Pancreas (tissue), 10 donors: Measurements from ENCODE around the gene ARHGEF1. TPM values are rescaled to one million over a fixed set of nuclear protein-coding genes. Genes with fewer than 3 reads are reported as not detected.

Experiments
- ATAC-seq, 4 donors: fragments of 200-7000 bp; cut with Tn5 transposase; one replicate each; pipeline versions ENCODE4 v1.8.0 to v1.9.1; 2020; ENCODE audit warnings: mild to moderate bottlenecking in 4 of 4, moderate library complexity in 4 of 4
- DNase-seq, 6 donors: peaks; one replicate each; pipeline ENCODE4 v3.0.0-alpha.2; 2020
- FAIRE-seq: peaks from 2 replicates; lab custom pipeline; 2012; peaks lifted over from hg19 to GRCh38; lab: Jason Lieb, UNC
- H3K27ac ChIP-seq, 4 donors: fragments of 200-600 bp; sonication (generic); 1 replicate in 3 of 4; 2 replicates in 1 of 4; pipeline versions ENCODE4 v1.5.0 to v1.8.0; 2020
- H3K27me3 ChIP-seq, 4 donors: fragments of 200-600 bp; one replicate each; pipeline ENCODE4 v1.8.0; 2021
- H3K36me3 ChIP-seq, 3 donors: fragments of 200-600 bp; sonication (generic) in 1 of 3; one replicate each; pipeline versions ENCODE4 v1.5.0 to v1.8.0; 2020 to 2021
- H3K4me1 ChIP-seq, 3 donors: fragments of 200-600 bp; one replicate each; pipeline ENCODE4 v1.8.0; 2021
- H3K4me3 ChIP-seq, 4 donors: fragments of 200-600 bp; sonication (generic) in 2 of 4; one replicate each; pipeline versions ENCODE4 v1.5.0 to v1.8.0; 2020 to 2021
- H3K9me3 ChIP-seq, 4 donors: fragments of 200-600 bp; one replicate each; pipeline ENCODE4 v1.8.0; 2021
- WGBS, 2 donors: extraction: QIAGEN DNeasy Blood & Tissue Kit; methylation state at CpG; one replicate each; pipeline ENCODE4 v1.1.7; 2013; 5-methylcytosine and 5-hydroxymethylcytosine counted together
- intact Hi-C, 3 donors: fragments of 100-400 bp; cut with DNase I; formaldehyde crosslinking; loops; one replicate each; pipeline versions ENCODE4 v1.11.1 to v1.14.2; 2022
- polyA plus RNA-seq, 2 donors: library from polyadenylated mRNA; stranded (reverse); fragments of 200-250 nt; gene quantifications; one replicate each; pipeline ENCODE4 v1.2.3, GENCODE V29; 2013
- total RNA-seq, 6 donors: library from RNA; stranded (reverse); fragmentation: NEBNext Ultra II Directional in 4 of 6; extraction: Animal tissue kit (Norgen Biotek cat#: 25700) in 4 of 6; gene quantifications; one replicate each; pipeline versions ENCODE4 v1.2.1 to v1.2.4, GENCODE V29; 2021 to 2023
- TF ChIP-seq, protein P1 (sequence below), 4 donors: fragments of 200-600 bp; sonication (generic) in 3 of 4; IDR thresholded peaks; one replicate each; pipeline versions ENCODE4 v1.5.0 to v1.8.0; 2021; ENCODE audit warnings: antibody characterized with exemption in 4 of 4
- donor health status: healthy with polysubstance abuse.
- donor health status: DM: no; HTN: no; CAD: no; lungs with moderate emphysema.
- donor health status: DM: no; HTN: no; CAD: no.
- donor health status: control.
- donor health status: control.
- donor health status: Bipolar disorder and iron deficiency.
- donor health status: DM: yes; HTN: yes; CAD: no.
- donor health status: DM: no; HTN: no; CAD: no.
- donor health status: DM: no; HTN: no; CAD: no.
- donor health status: DM: yes; HTN: yes; CAD: no.

The ARHGEF1 gene
- total and polyA plus RNA-seq, 8 donors = 26.3 to 179 (median 39.3) TPM

DNA sequence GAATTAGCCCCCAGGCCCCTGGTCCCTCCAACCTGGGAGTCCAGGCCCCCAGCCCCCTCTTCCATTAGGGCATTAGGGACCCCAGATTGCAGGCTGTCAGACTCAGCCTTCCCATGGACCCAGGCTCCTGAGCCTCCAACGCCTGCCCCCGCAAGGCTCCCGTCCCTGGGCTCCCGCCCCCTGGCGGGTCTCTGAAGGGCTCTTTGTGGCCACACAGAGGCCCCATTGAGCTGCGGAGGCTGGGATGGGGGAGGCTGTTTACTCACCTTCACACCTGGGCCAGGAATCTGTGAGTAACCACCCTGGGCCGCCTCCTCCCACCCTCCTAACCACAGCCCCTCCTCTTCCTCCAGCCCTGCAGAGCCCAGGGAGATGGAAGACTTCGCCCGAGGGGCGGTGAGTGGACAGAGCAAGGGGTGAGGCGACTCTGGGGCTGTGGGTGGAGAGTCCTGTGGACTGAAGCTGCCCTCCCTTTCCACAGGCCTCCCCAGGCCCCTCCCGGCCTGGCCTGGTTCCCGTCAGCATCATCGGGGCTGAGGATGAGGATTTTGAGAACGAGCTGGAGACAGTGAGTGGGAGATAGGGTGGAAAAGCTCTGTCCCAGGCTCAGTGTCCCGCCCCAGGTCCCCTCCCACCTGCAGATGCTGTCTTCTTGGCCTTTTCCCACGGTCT lies 4.9 kb downstream of the ARHGEF1 start:
- TF ChIP-seq, protein P1, sequence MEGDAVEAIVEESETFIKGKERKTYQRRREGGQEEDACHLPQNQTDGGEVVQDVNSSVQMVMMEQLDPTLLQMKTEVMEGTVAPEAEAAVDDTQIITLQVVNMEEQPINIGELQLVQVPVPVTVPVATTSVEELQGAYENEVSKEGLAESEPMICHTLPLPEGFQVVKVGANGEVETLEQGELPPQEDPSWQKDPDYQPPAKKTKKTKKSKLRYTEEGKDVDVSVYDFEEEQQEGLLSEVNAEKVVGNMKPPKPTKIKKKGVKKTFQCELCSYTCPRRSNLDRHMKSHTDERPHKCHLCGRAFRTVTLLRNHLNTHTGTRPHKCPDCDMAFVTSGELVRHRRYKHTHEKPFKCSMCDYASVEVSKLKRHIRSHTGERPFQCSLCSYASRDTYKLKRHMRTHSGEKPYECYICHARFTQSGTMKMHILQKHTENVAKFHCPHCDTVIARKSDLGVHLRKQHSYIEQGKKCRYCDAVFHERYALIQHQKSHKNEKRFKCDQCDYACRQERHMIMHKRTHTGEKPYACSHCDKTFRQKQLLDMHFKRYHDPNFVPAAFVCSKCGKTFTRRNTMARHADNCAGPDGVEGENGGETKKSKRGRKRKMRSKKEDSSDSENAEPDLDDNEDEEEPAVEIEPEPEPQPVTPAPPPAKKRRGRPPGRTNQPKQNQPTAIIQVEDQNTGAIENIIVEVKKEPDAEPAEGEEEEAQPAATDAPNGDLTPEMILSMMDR (IDR thresholded peaks at IDR 0.05) = no peak
- ATAC-seq (peak in 3 of 4 donors; percentile 30 to 46 (median 36)), FAIRE-seq (no peak), DNase-seq (peak in 5 of 6 donors; percentile 61 to 69 (median 65))
- Histone ChIP-seq H3K4me1 (peaks cover 10 to 21% (median 13%) of the 10 kb centered on the region in 3 donors), H3K27me3 (no peaks in the 10 kb centered on the region), H3K27ac (peak overlapping the region in 2 of 4 donors; percentile 57), H3K4me3 (no peak overlapping the region), H3K9me3 (no peaks in the 10 kb centered on the region), H3K36me3 (peaks cover 0 to 19% (median 4%) of the 10 kb centered on the region in 3 donors)
- intact Hi-C loops = no loop called here
- WGBS, 2 donors = 48 to 50% methylated on average over 16 to 17 of the region's 17 CpGs

DNA sequence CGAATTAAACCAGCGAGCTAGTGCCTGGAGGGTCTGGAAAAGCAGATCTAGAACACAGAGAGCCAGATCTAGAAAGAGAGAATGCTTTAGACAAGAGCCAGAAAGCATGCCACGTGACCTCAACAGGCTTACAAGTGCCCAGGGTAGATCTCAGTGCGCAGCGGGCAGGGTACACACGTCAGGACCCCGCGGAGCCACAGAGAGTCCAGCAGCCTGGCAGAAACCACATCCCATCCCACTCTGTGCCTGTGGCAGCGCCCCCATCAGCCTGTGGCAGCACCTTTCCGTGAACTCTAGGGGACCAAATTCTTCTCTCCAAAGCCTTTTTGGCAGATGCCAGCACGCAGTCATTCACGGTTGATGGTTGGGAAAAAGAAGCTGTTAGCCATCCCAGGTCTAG lies 5.9 kb downstream of the ARHGEF1 start:
- H3K9me3 ChIP-seq = no peaks in the 10 kb centered on the region
- no peak for ATAC-seq
- no peak overlapping the region for H3K4me3 ChIP-seq
- no peak for DNase-seq
- WGBS, 2 donors = 89% methylated on average over 12 of the region's 12 CpGs
- H3K27me3 ChIP-seq = no peaks in the 10 kb centered on the region
- no peak for FAIRE-seq
- no peak overlapping the region for H3K27ac ChIP-seq
- peaks cover 10 to 21% (median 13%) of the 10 kb centered on the region in 3 donors for H3K4me1 ChIP-seq
- H3K36me3 ChIP-seq = peaks cover 0 to 21% (median 4%) of the 10 kb centered on the region in 3 donors
- TF ChIP-seq, protein P1 (IDR thresholded peaks at IDR 0.05) = no peak
- intact Hi-C loops = no loop called here

DNA sequence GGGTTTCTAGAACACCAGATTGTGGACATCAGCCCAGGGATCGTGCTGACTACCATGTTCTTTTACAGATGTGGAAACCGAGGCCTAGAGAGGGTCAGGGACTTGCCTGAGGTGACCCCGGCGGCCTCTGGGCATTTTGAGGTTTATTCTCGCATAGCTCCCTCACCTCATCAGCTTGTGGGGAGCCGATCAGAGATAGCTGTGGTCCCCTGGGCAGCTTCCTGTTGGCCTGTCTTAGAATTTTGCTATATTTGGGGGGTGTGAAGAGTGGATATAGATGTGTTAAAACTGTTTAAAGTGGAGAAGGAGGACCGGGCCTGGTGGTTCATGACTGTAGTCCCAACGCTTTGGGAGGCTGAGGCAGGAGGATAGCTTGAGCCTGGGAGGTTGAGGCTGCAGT lies 6.9 kb downstream of the ARHGEF1 start:
- no peak overlapping the region for H3K27ac ChIP-seq
- FAIRE-seq (no peak), ATAC-seq (no peak), DNase-seq (no peak)
- intact Hi-C loops = no loop called here
- TF ChIP-seq, protein P1 (IDR thresholded peaks at IDR 0.05) = no peak
- H3K4me1 ChIP-seq = peaks cover 10 to 18% (median 13%) of the 10 kb centered on the region in 3 donors
- WGBS, 2 donors = 92 to 94% methylated on average over 8 of the region's 8 CpGs
- no peak overlapping the region for H3K4me3 ChIP-seq
- H3K27me3 ChIP-seq = no peaks in the 10 kb centered on the region
- peaks cover 0 to 21% (median 4%) of the 10 kb centered on the region in 3 donors for H3K36me3 ChIP-seq
- no peaks in the 10 kb centered on the region for H3K9me3 ChIP-seq

DNA sequence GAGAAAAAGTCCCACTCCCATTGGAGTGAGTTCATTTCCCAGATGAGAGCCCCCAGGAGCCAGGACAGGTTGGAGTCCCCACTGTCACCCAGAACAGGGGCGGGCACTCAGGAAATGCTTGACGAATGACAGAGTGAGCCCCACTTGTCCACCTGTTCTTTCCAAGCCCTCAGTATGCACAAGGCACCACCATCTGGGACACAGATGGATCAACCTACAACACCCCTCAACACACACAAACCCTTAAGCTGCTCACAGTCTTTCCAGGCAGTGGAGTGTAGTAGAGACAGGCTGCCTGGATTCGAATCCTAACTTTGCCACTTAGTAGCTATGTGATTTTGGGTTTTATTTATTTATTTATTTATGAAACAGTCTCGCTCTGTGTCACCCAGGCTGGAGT lies 8.0 kb downstream of the ARHGEF1 start:
- 96 to 98% methylated on average over 4 of the region's 4 CpGs for WGBS, 2 donors
- FAIRE-seq (no peak), DNase-seq (no peak), ATAC-seq (no peak)
- intact Hi-C loops = no loop called here
- no peaks in the 10 kb centered on the region for H3K27me3 ChIP-seq
- H3K27ac ChIP-seq = no peak overlapping the region
- no peaks in the 10 kb centered on the region for H3K9me3 ChIP-seq
- peaks cover 0 to 29% (median 12%) of the 10 kb centered on the region in 3 donors for H3K36me3 ChIP-seq
- H3K4me1 ChIP-seq = peaks cover 8 to 10% (median 8%) of the 10 kb centered on the region in 3 donors
- TF ChIP-seq, protein P1 (IDR thresholded peaks at IDR 0.05) = no peak
- no peak overlapping the region for H3K4me3 ChIP-seq
